Liver (tissue), 9 donors: ENCODE results near the gene SUGP2. TPM values are rescaled to one million over a fixed set of nuclear protein-coding genes. Genes with fewer than 3 reads are reported as not detected.

Experiments
- DNase-seq: peaks from one replicate; pipeline ENCODE4 v3.0.0-alpha.2; 2017; ENCODE audit warnings: low spot score
- H3K27ac ChIP-seq, 2 donors: one replicate each; pipeline ENCODE4 v1.7.0; 2013; ENCODE audit warnings: inconsistent platforms in 2 of 2, low read length in 2 of 2, control low read depth in 1 of 2, low read depth in 1 of 2, mild to moderate bottlenecking in 1 of 2
- H3K27me3 ChIP-seq, 4 donors: one replicate each; pipeline versions ENCODE4 v1.6.1 to v1.7.0; 2013; ENCODE audit warnings: low read length in 3 of 4, inconsistent platforms in 1 of 4, mild to moderate bottlenecking in 1 of 4, moderate library complexity in 1 of 4; ENCODE audit not compliant: control insufficient read depth in 4 of 4, insufficient read depth in 4 of 4
- H3K36me3 ChIP-seq, 4 donors: one replicate each; pipeline versions ENCODE4 v1.6.1 to v1.7.0; 2013; ENCODE audit warnings: low read length in 3 of 4, mild to moderate bottlenecking in 3 of 4, low read depth in 1 of 4, moderate library complexity in 1 of 4; ENCODE audit not compliant: control insufficient read depth in 4 of 4, insufficient read depth in 3 of 4
- H3K4me1 ChIP-seq, 4 donors: one replicate each; pipeline versions ENCODE4 v1.6.1 to v1.7.0; 2013; ENCODE audit warnings: low read length in 3 of 4, mild to moderate bottlenecking in 3 of 4, moderate library complexity in 1 of 4; ENCODE audit not compliant: control insufficient read depth in 4 of 4, insufficient read depth in 4 of 4
- H3K4me3 ChIP-seq, 3 donors: one replicate each; pipeline versions ENCODE4 v1.6.1 to v1.7.0; 2013; ENCODE audit warnings: low read length in 3 of 3, control low read depth in 1 of 3, low read depth in 1 of 3, mild to moderate bottlenecking in 1 of 3
- H3K9ac ChIP-seq, 2 donors: one replicate each; pipeline ENCODE4 v1.7.0; 2013; ENCODE audit warnings: low read length in 2 of 2, mild to moderate bottlenecking in 2 of 2, moderate library complexity in 2 of 2, control low read depth in 1 of 2, low read depth in 1 of 2
- H3K9me3 ChIP-seq, 4 donors: one replicate each; pipeline versions ENCODE4 v1.6.1 to v1.7.0; 2013; ENCODE audit warnings: low read length in 3 of 4; ENCODE audit not compliant: control insufficient read depth in 4 of 4
- ATF3 ChIP-seq: IDR thresholded peaks from 2 replicates; pipeline ENCODE4 v1.6.1; 2016; ENCODE audit warnings: antibody characterized with exemption
- CTCF ChIP-seq: fragments of 150-350 bp; IDR thresholded peaks from 2 replicates; pipeline ENCODE4 v1.5.1; 2017; ENCODE audit warnings: improper control_type of control experiment, low read depth, low read length; ENCODE audit not compliant: missing input control
- EGR1 ChIP-seq, 2 donors: IDR thresholded peaks; 2 replicates each; pipeline ENCODE4 v1.6.1; 2016 to 2018; ENCODE audit warnings: antibody characterized with exemption in 2 of 2, low read depth in 2 of 2
- FOXA1 ChIP-seq: IDR thresholded peaks from 2 replicates; pipeline ENCODE4 v1.6.1; 2016; ENCODE audit warnings: antibody characterized with exemption
- FOXA2 ChIP-seq: IDR thresholded peaks from 2 replicates; pipeline ENCODE4 v1.6.1; 2016; ENCODE audit warnings: antibody characterized with exemption
- GABPA ChIP-seq, 2 donors: IDR thresholded peaks in 1 of 2; conservative IDR thresholded peaks in 1 of 2; 2 replicates each; pipeline ENCODE4 v1.6.1; 2016; ENCODE audit warnings: antibody characterized with exemption in 2 of 2, mild to moderate bottlenecking in 1 of 2, moderate library complexity in 1 of 2
- HNF4A ChIP-seq, 2 donors: conservative IDR thresholded peaks; 2 replicates each; pipeline ENCODE4 v1.6.1; 2016; ENCODE audit warnings: antibody characterized with exemption in 2 of 2, mild to moderate bottlenecking in 2 of 2
- JUND ChIP-seq, 2 donors: IDR thresholded peaks; 2 replicates each; pipeline ENCODE4 v1.6.1; 2016; ENCODE audit warnings: antibody characterized with exemption in 2 of 2
- MAX ChIP-seq: IDR thresholded peaks from 2 replicates; pipeline ENCODE4 v1.6.1; 2016; ENCODE audit warnings: antibody characterized with exemption
- NR2F2 ChIP-seq: IDR thresholded peaks from 2 replicates; pipeline ENCODE4 v1.6.1; 2016; ENCODE audit warnings: antibody characterized with exemption
- RAD21 ChIP-seq, 2 donors: IDR thresholded peaks; 2 replicates each; pipeline ENCODE4 v1.6.1; 2016; ENCODE audit warnings: antibody characterized with exemption in 2 of 2, mild to moderate bottlenecking in 2 of 2
- REST ChIP-seq: IDR thresholded peaks from 2 replicates; pipeline ENCODE4 v1.6.1; 2016; ENCODE audit warnings: antibody characterized with exemption, mild to moderate bottlenecking
- RXRA ChIP-seq, 2 donors: IDR thresholded peaks; 2 replicates each; pipeline ENCODE4 v1.6.1; 2017 to 2018; ENCODE audit warnings: antibody characterized with exemption in 2 of 2, mild to moderate bottlenecking in 1 of 2
- SP1 ChIP-seq: IDR thresholded peaks from 2 replicates; pipeline ENCODE4 v1.6.1; 2018; ENCODE audit warnings: antibody characterized with exemption, mild to moderate bottlenecking
- TAF1 ChIP-seq: conservative IDR thresholded peaks from 2 replicates; pipeline ENCODE4 v1.6.1; 2016; ENCODE audit warnings: antibody characterized with exemption, mild to moderate bottlenecking
- YY1 ChIP-seq: IDR thresholded peaks from 2 replicates; pipeline ENCODE4 v1.6.1; 2016; ENCODE audit warnings: antibody characterized with exemption, mild to moderate bottlenecking
- ZBTB33 ChIP-seq: IDR thresholded peaks from 2 replicates; pipeline ENCODE4 v1.6.1; 2016; ENCODE audit warnings: antibody characterized with exemption
- WGBS: extraction: QIAGEN DNeasy Blood & Tissue Kit; methylation state at CpG from one replicate; pipeline ENCODE4 v1.1.7; 2013; 5-methylcytosine and 5-hydroxymethylcytosine counted together
- polyA plus RNA-seq, 2 donors: library from polyadenylated mRNA; stranded (reverse) in 1 of 2; unstranded in 1 of 2; fragments of 200-250 nt in 1 of 2; fragments of >200 nt in 1 of 2; fragmentation: Nextera tagmentation in 1 of 2; extraction: Ambion mirVana in 1 of 2; gene quantifications; one replicate each; pipeline versions ENCODE4 v1.2.1 to v1.2.3, GENCODE V29; 2013 to 2015
- total RNA-seq, 2 donors: library from RNA; depleted of rRNA; stranded (reverse); fragments of >200 nt; gene quantifications; one replicate each; pipeline ENCODE4 v1.2.3, GENCODE V29; 2014
- donor health status: healthy.
- donor health status: healthy.
- donor health status: healthy.
- donor health status: healthy.
- donor health status: healthy.

Gene SUGP2
- total and polyA plus RNA-seq, 4 donors, result 9.6 to 29.0 (median 19.2) TPM

- no peaks in the 10 kb centered on the region for H3K9me3 ChIP-seq
- WGBS, result 95% methylated on average over 19 of the region's 19 CpGs
- H3K4me3 ChIP-seq, result no peak overlapping the region
- H3K27ac ChIP-seq, result peak overlapping the region in 1 of 2 donors; percentile 28
- peaks cover 9 to 90% (median 70%) of the 10 kb centered on the region in 4 donors for H3K4me1 ChIP-seq
- no peaks in the 10 kb centered on the region for H3K27me3 ChIP-seq
- no peak for DNase-seq
- H3K36me3 ChIP-seq, result peaks cover 0 to 14% (median 9%) of the 10 kb centered on the region in 4 donors
- TF ChIP-seq ATF3, result no peak
- H3K9ac ChIP-seq, result no peak overlapping the region
These were observed 21.7 kb upstream of the SUGP2 start for GRCh38 chr19:19054939-19055440.

- Histone ChIP-seq H3K27ac (peak overlapping the region; percentile 28 to 83), H3K9me3 (no peaks in the 10 kb centered on the region), H3K4me3 (peak overlapping the region in 2 of 3 donors; percentile 21 to 23), H3K9ac (peak overlapping the region; percentile 5 to 23), H3K4me1 (peaks cover 9 to 85% (median 64%) of the 10 kb centered on the region in 4 donors), H3K27me3 (no peaks in the 10 kb centered on the region), H3K36me3 (peaks cover 0 to 14% (median 9%) of the 10 kb centered on the region in 4 donors)
- DNase-seq, result no peak
- 65% methylated on average over 15 of the region's 15 CpGs for WGBS
- TF ChIP-seq NR2F2 (no peak), YY1 (no peak), JUND (IDR thresholded peaks at IDR 0.05) (no peak), FOXA1 (no peak), RAD21 (IDR thresholded peaks at IDR 0.05) (no peak), HNF4A (conservative IDR thresholded peaks at IDR 0.05) (peak; percentile 62 to 77), FOXA2 (no peak), EGR1 (IDR thresholded peaks at IDR 0.05; ENCODE audit: low read depth in 2 of 2) (no peak), TAF1 (no peak), RXRA (IDR thresholded peaks at IDR 0.05) (peak; percentile 4 to 17), CTCF (no peak), GABPA (IDR thresholded peaks at IDR 0.05 in 1 of 2, conservative IDR thresholded peaks at IDR 0.05 in 1 of 2) (no peak)
These were observed 21.1 kb upstream of the SUGP2 start for GRCh38 chr19:19054315-19054938.

- H3K27me3 ChIP-seq, result no peaks in the 10 kb centered on the region
- peaks cover 6 to 78% (median 57%) of the 10 kb centered on the region in 4 donors for H3K4me1 ChIP-seq
- peak overlapping the region in 2 of 3 donors; percentile 21 to 23 for H3K4me3 ChIP-seq
- 33% methylated on average over 25 of the region's 25 CpGs for WGBS
- peak overlapping the region; percentile 5 to 23 for H3K9ac ChIP-seq
- peaks cover 0 to 14% (median 9%) of the 10 kb centered on the region in 4 donors for H3K36me3 ChIP-seq
- no peaks in the 10 kb centered on the region for H3K9me3 ChIP-seq
- peak overlapping the region; percentile 28 to 83 for H3K27ac ChIP-seq
- peak; percentile 81 for DNase-seq
- TF ChIP-seq EGR1 (IDR thresholded peaks at IDR 0.05; ENCODE audit: low read depth in 2 of 2) (no peak), ATF3 (no peak), RXRA (IDR thresholded peaks at IDR 0.05) (peak in 1 of 2 donors; percentile 63), GABPA (IDR thresholded peaks at IDR 0.05 in 1 of 2, conservative IDR thresholded peaks at IDR 0.05 in 1 of 2) (no peak), RAD21 (IDR thresholded peaks at IDR 0.05) (peak; percentile 92 to 93), SP1 (no peak), ZBTB33 (no peak), JUND (IDR thresholded peaks at IDR 0.05) (no peak), MAX (no peak), REST (no peak), YY1 (peak; percentile 74), FOXA2 (no peak)
These were observed 20.4 kb upstream of the SUGP2 start for GRCh38 chr19:19053508-19054314.
